ENCODE measurements around the gene CALHM6. TPM values are rescaled to one million over a fixed set of nuclear protein-coding genes. Genes with fewer than 3 reads are reported as not detected.

Gene CALHM6
- total and polyA plus RNA-seq, 9 of the 15 experiments (the other 6 are each of a cell fraction or from before 2014, with no cell fraction given): 0.24 TPM; not detected in 8

- TF ChIP-seq ZNF318 (IDR thresholded peaks at IDR 0.05; ENCODE audit: borderline replicate concordance in 1 of 2, low read depth in 1 of 2) (no peak), POLR2H (tag; IDR thresholded peaks at IDR 0.05; ENCODE audit: low read depth) (0 out of 2 replicates have a peak, but pooled peaks have one; percentile 25), CBX3 (IDR thresholded peaks at IDR 0.05; ENCODE audit: borderline replicate concordance in 1 of 2, low read length in 2 of 2) (peak in 1 of 2 experiments; percentile 48; a peak in 1 of 3 replicates), SMARCA4 (IDR thresholded peaks at IDR 0.05) (peak; percentile 96), ZEB2 (IDR thresholded peaks at IDR 0.05) (no peak), POLR3A (IDR thresholded peaks at IDR 0.05; ENCODE audit: borderline replicate concordance, extremely low read depth, insufficient read depth, insufficient read length) (no peak), NCOA6 (IDR thresholded peaks at IDR 0.05) (peak; percentile 12; the same call in 1 of the 2 replicates), SMARCA5 (IDR thresholded peaks at IDR 0.05) (no peak), KAT8 (IDR thresholded peaks at IDR 0.05; ENCODE audit: low read depth) (no peak), ZBTB17 (CRISPR knock-in tag; IDR thresholded peaks at IDR 0.05) (no peak), ZNF76 (CRISPR knock-in tag; IDR thresholded peaks at IDR 0.05; ENCODE audit: borderline replicate concordance) (no peak), KAT7 (CRISPR knock-in tag; IDR thresholded peaks at IDR 0.05; ENCODE audit: borderline replicate concordance) (no peak), HNRNPK (IDR thresholded peaks at IDR 0.05; ENCODE audit: low read depth, low read length, poor library complexity, severe bottlenecking) (no peak), GATA2 (CRISPR knock-in tag; IDR thresholded peaks at IDR 0.05) (0 out of 2 replicates have a peak, but pooled peaks have one; percentile 10), HOXB6 (CRISPR knock-in tag; IDR thresholded peaks at IDR 0.05; ENCODE audit: borderline replicate concordance) (no peak), ZNF23 (CRISPR knock-in tag; IDR thresholded peaks at IDR 0.05) (no peak), POLR2AphosphoS5 (IDR thresholded peaks at IDR 0.05; ENCODE audit: control insufficient read depth, insufficient read depth, low read depth, low read length) (peak; percentile 47; the same call in 1 of the 2 replicates)
Observed at GRCh38 chr6:116492331-116493067, 31.3 kb downstream of the CALHM6 start (continued).
